WTC11 (cell line): ENCODE data around the gene GTF2H4. TPM values are rescaled to one million over a fixed set of nuclear protein-coding genes. Genes with fewer than 3 reads are reported as not detected.

Experiments used
- ATAC-seq: fragments of 200-7000 bp; cut with Tn5 transposase; 2 replicates; pipeline ENCODE4 v1.10.0; 2021; ENCODE audit warnings: mild to moderate bottlenecking, moderate library complexity
- CTCF ChIA-PET: fragments of 300-600 bp; sonication (Branson Sonifier 250); formaldehyde crosslinking; loops from one replicate; lab custom pipeline; 2021; ENCODE audit warnings: antibody characterized with exemption; lab: Charles Lee
- POLR2A ChIA-PET: fragments of 350-600 bp; sonication (Branson Sonifier 250); formaldehyde crosslinking; loops from one replicate; lab custom pipeline; 2021; ENCODE audit warnings: antibody characterized with exemption; lab: Charles Lee
- DNase-seq: peaks from one replicate; pipeline ENCODE4 v3.0.0; 2021; ENCODE audit warnings: low spot score
- H3K27ac Mint-ChIP-seq: 2 replicates; pipeline ENCODE4 v1.8.0; 2021; ENCODE audit warnings: mixed read lengths
- H3K27me3 Mint-ChIP-seq: 2 replicates; pipeline ENCODE4 v1.8.0; 2021; ENCODE audit warnings: low read depth, mild to moderate bottlenecking, moderate library complexity, mixed read lengths
- H3K36me3 Mint-ChIP-seq: 2 replicates; pipeline ENCODE4 v1.8.0; 2021; ENCODE audit warnings: mixed read lengths
- H3K4me1 Mint-ChIP-seq: 2 replicates; pipeline ENCODE4 v1.8.0; 2022; ENCODE audit warnings: mixed read lengths
- H3K4me3 Mint-ChIP-seq: 2 replicates; pipeline ENCODE4 v1.8.0; 2021; ENCODE audit warnings: mild to moderate bottlenecking, moderate library complexity, mixed read lengths
- H3K9me3 Mint-ChIP-seq: 2 replicates; pipeline ENCODE4 v1.8.0; 2021; ENCODE audit warnings: mixed read lengths
- AR ChIP-seq: fragments of 250-450 bp; sonication (Bioruptor Pico); IDR thresholded peaks from 2 replicates; pipeline ENCODE4 v1.9.0; 2021; ENCODE audit warnings: mild to moderate bottlenecking
- CREM ChIP-seq: sonication (generic); formaldehyde crosslinking; IDR thresholded peaks from 2 replicates; pipeline ENCODE4 v1.8.1; 2022; ENCODE audit warnings: mild to moderate bottlenecking, missing genetic modification reagents, moderate library complexity
- EMX1 ChIP-seq: fragments of 250-450 bp; sonication (Bioruptor Pico); IDR thresholded peaks from 2 replicates; pipeline ENCODE4 v1.8.0; 2021; ENCODE audit warnings: mild to moderate bottlenecking
- KAT7 ChIP-seq: sonication (generic); formaldehyde crosslinking; IDR thresholded peaks from 2 replicates; pipeline ENCODE4 v1.8.1; 2023; ENCODE audit warnings: missing genetic modification reagents, mild to moderate bottlenecking, borderline replicate concordance
- MLX ChIP-seq: sonication (generic); formaldehyde crosslinking; IDR thresholded peaks from 2 replicates; pipeline ENCODE4 v1.8.1; 2023; ENCODE audit warnings: mild to moderate bottlenecking, missing genetic modification reagents, moderate library complexity
- SP1 ChIP-seq: sonication (generic); formaldehyde crosslinking; conservative IDR thresholded peaks from 2 replicates; pipeline ENCODE4 v1.8.1; 2022; ENCODE audit warnings: missing genetic modification reagents
- STAT6 ChIP-seq: sonication (generic); formaldehyde crosslinking; conservative IDR thresholded peaks from 2 replicates; pipeline ENCODE4 v1.8.1; 2023; ENCODE audit warnings: mild to moderate bottlenecking, low read depth, missing genetic modification reagents, moderate library complexity
- ZNF121 ChIP-seq: sonication (generic); formaldehyde crosslinking; IDR thresholded peaks from 2 replicates; pipeline ENCODE4 v1.8.0; 2023; ENCODE audit warnings: missing genetic modification reagents
- total RNA-seq: library from RNA; stranded (reverse); gene quantifications from 3 replicates; pipeline ENCODE4 v1.2.3, GENCODE V29; 2021
- TF ChIP-seq, protein P1 (sequence below): sonication (generic); formaldehyde crosslinking; IDR thresholded peaks from 2 replicates; pipeline ENCODE4 v1.8.1; 2023; ENCODE audit warnings: mild to moderate bottlenecking, missing genetic modification reagents
- TF ChIP-seq, protein P2 (sequence below): fragments of 250-450 bp; sonication (Bioruptor Pico); IDR thresholded peaks from 2 replicates; pipeline ENCODE4 v1.9.0; 2021; ENCODE audit warnings: moderate library complexity, mild to moderate bottlenecking, inconsistent platforms, borderline replicate concordance

The GTF2H4 gene
- total RNA-seq, 1 experiment from 2014 or later: 49.2 TPM

DNA sequence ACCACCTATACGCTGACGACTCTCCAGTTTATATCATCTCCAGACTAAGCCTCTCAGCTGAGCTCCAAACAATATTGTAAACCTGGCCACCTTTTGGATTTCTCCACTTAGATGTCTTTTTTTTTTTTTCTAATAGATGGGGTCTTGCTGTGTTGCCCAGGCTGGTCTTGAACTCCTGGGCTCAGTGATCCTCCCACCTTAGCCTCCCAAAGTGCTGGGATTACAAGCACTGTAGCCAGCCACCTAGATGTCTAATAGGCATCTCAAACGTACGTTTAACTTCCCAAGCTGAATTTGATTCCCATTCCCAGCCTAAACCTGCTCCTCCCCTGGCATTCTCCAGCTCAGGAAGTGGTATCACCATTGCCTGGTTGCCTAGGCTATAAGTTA, 18.5 kb upstream of the GTF2H4 start:
- no peaks in the 10 kb centered on the region for H3K9me3 Mint-ChIP-seq

DNA sequence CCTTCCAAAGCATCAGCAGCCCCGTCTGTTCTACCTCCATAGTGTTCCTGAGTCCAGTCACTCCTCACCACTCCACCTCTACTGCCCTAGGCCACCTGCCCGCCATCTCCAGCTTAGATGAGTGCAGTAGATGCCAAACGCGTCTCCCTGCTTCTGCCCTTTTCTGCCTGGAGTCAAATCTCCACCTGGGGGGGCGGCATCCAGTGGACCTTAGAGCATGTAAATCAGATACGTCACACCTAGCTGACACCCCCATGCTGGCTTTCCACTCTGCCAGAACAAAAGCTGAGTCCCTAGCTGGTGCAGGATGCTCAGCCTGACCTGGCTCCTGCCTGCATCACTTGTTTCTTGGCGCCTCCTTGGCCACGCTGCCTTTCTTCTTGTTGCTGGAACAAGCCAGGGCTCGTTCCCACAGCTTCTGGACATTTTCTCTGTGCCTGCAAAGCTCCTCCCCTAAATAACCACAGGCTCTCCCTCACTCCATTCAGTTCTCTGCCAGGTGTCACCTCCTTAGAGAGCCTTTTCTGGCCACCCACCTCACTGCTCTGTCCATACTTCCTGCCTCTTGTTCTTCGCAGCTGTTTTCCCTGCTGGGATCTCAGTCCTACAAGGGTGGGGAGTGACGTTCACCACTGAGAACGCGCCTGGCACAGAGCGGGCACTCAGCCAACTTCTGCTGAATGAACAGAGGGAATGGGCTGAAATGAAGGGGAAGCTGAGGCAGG, 17.9 kb upstream of the GTF2H4 start:
- peaks cover 50% of the 10 kb centered on the region for H3K36me3 Mint-ChIP-seq
- no peak for TF ChIP-seq STAT6
- TF ChIP-seq, protein P1, sequence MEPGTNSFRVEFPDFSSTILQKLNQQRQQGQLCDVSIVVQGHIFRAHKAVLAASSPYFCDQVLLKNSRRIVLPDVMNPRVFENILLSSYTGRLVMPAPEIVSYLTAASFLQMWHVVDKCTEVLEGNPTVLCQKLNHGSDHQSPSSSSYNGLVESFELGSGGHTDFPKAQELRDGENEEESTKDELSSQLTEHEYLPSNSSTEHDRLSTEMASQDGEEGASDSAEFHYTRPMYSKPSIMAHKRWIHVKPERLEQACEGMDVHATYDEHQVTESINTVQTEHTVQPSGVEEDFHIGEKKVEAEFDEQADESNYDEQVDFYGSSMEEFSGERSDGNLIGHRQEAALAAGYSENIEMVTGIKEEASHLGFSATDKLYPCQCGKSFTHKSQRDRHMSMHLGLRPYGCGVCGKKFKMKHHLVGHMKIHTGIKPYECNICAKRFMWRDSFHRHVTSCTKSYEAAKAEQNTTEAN (CRISPR knock-in tag): no peak
- TF ChIP-seq MLX (CRISPR knock-in tag): no peak
- TF ChIP-seq, all 79 proteins: peak for 0
- Mint-ChIP-seq H3K4me1 (peaks cover 45% of the 10 kb centered on the region), H3K4me3 (no peak overlapping the region), H3K27ac (peak overlapping the region; percentile 71), H3K27me3 (no peaks in the 10 kb centered on the region), H3K9me3 (no peaks in the 10 kb centered on the region)
- DNase-seq: peak; percentile 1
- ChIA-PET POLR2A (interaction anchor here (0.5 to 1.5 kb wide), 2 partner anchors 24 to 198 kb away, joined by 4 read pairs; partner anchors contain the start of gene VARS2), CTCF (interaction anchor here (1.2 to 2.9 kb wide), 5 partner anchors 9 to 198 kb away, joined by 3 to 20 read pairs (median 4); no protein-coding TSS in a partner anchor)
- ATAC-seq: no peak

More for the DNA sequence above, 18.5 kb upstream of the GTF2H4 start:
- TF ChIP-seq ZNF121 (peak; percentile 66; the same call in 1 of the 2 replicates), AR (CRISPR knock-in tag) (no peak)
- TF ChIP-seq, all 79 proteins: peak for 1
- no peak overlapping the region for H3K4me3 Mint-ChIP-seq
- peaks cover 47% of the 10 kb centered on the region for H3K4me1 Mint-ChIP-seq
- 0 out of 2 replicates have a peak overlapping the region, but pooled peaks have one; percentile 71 for H3K27ac Mint-ChIP-seq
- no peak for DNase-seq
- H3K27me3 Mint-ChIP-seq: no peaks in the 10 kb centered on the region
- no peak for ATAC-seq
- peaks cover 44% of the 10 kb centered on the region for H3K36me3 Mint-ChIP-seq
- ChIA-PET POLR2A (interaction anchor here (0.7 kb wide), 1 partner anchor 46 kb away, joined by 6 read pairs; no protein-coding TSS in a partner anchor), CTCF (interaction anchor here (1.0 to 2.9 kb wide), 6 partner anchors 9 to 198 kb away, joined by 3 to 20 read pairs (median 4); no protein-coding TSS in a partner anchor)

DNA sequence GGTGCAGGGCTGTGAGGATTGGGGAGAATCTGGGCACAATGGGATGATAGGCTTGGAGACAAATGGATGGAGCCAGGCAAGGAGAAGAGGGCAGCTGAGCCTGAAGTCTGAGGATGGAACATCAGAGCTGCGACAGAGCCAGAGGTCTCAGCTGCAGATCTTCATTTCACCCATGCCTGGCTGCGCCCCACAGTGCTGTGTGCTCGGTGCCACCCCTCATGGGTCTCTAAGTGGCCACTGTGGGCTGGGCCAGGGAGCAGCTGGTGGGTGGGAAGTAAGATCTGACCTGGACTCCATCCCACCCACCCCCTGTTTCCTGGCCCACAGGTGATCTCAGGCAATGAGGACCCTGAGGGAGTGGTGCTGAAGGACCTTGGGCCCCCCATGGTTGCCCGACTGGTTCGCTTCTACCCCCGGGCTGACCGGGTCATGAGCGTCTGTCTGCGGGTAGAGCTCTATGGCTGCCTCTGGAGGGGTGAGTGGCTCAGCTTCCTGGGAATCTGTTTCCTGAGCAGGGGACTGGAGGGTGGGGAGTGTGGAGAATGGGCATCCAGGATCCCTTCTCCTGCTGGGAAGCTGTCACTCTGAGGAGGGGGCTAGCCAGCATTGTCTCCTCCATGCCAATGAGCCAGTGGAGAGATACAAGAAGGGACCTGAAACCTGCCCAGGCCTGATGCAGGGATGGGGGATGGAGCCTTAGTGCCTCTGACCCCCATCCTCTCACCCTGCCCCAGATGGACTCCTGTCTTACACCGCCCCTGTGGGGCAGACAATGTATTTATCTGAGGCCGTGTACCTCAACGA, 17.2 kb upstream of the GTF2H4 start:
- Mint-ChIP-seq H3K4me1 (peaks cover 37% of the 10 kb centered on the region), H3K4me3 (no peak overlapping the region), H3K36me3 (peaks cover 54% of the 10 kb centered on the region), H3K27me3 (no peaks in the 10 kb centered on the region), H3K9me3 (no peaks in the 10 kb centered on the region), H3K27ac (peak overlapping the region; percentile 71)
- CTCF ChIA-PET: interaction anchor here (1.6 to 2.9 kb wide), 3 partner anchors 22 to 197 kb away, joined by 4 to 20 read pairs (median 7); no protein-coding TSS in a partner anchor
- POLR2A ChIA-PET: interaction anchor here (0.5 to 1.5 kb wide), 2 partner anchors 23 to 199 kb away, joined by 4 read pairs; partner anchors contain the start of gene VARS2
- no peak for DNase-seq
- TF ChIP-seq SP1 (CRISPR knock-in tag) (no peak), STAT6 (no peak), CREM (CRISPR knock-in tag) (no peak), KAT7 (no peak), EMX1 (CRISPR knock-in tag) (no peak), AR (CRISPR knock-in tag) (no peak), MLX (CRISPR knock-in tag) (no peak)
- TF ChIP-seq, protein P2, sequence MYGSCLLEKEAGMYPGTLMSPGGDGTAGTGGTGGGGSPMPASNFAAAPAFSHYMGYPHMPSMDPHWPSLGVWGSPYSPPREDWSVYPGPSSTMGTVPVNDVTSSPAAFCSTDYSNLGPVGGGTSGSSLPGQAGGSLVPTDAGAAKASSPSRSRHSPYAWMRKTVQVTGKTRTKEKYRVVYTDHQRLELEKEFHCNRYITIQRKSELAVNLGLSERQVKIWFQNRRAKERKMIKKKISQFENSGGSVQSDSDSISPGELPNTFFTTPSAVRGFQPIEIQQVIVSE (CRISPR knock-in tag): no peak
- ATAC-seq: no peak
